A673 (cell line): ENCODE data around the gene C11orf52.

Source experiments
- EZH2 ChIP-seq: fragments of 200-600 bp; sonication (generic); IDR thresholded peaks from 2 replicates; pipeline ENCODE4 v1.6.1; 2017; ENCODE audit warnings: borderline replicate concordance, low read depth, mild to moderate bottlenecking, mixed read lengths, antibody characterized with exemption, low read length; ENCODE audit not compliant: poor library complexity, severe bottlenecking
- TF ChIP-seq, protein P1 (sequence below): fragments of 300-800, 200-600 bp; sonication (generic); conservative IDR thresholded peaks from 2 replicates; pipeline ENCODE4 v1.5.1; 2017; ENCODE audit warnings: low read depth, mild to moderate bottlenecking, antibody characterized with exemption, low read length, moderate library complexity, mixed read lengths

- TF ChIP-seq, protein P1, sequence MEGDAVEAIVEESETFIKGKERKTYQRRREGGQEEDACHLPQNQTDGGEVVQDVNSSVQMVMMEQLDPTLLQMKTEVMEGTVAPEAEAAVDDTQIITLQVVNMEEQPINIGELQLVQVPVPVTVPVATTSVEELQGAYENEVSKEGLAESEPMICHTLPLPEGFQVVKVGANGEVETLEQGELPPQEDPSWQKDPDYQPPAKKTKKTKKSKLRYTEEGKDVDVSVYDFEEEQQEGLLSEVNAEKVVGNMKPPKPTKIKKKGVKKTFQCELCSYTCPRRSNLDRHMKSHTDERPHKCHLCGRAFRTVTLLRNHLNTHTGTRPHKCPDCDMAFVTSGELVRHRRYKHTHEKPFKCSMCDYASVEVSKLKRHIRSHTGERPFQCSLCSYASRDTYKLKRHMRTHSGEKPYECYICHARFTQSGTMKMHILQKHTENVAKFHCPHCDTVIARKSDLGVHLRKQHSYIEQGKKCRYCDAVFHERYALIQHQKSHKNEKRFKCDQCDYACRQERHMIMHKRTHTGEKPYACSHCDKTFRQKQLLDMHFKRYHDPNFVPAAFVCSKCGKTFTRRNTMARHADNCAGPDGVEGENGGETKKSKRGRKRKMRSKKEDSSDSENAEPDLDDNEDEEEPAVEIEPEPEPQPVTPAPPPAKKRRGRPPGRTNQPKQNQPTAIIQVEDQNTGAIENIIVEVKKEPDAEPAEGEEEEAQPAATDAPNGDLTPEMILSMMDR = peak; percentile 30; the same call in 1 of the 2 replicates
- TF ChIP-seq EZH2 = no peak
Measured at GRCh38 chr11:111870886-111871692, 47.6 kb upstream of the C11orf52 start, which contains the start of gene ALG9.
